K562 (cell line): ENCODE data around the gene GANAB. TPM values are rescaled to one million over a fixed set of nuclear protein-coding genes. Genes with fewer than 3 reads are reported as not detected.

Source experiments
- AFF4 ChIP-seq: sonication (generic); formaldehyde crosslinking; IDR thresholded peaks from 2 replicates; pipeline ENCODE4 v1.8.0; 2023; ENCODE audit warnings: mild to moderate bottlenecking, missing genetic modification reagents
- CREB5 ChIP-seq: fragments of 250-450 bp; sonication (Bioruptor Pico); IDR thresholded peaks from 2 replicates; pipeline ENCODE4 v1.5.0; 2020; ENCODE audit warnings: mild to moderate bottlenecking
- CTCFL ChIP-seq: IDR thresholded peaks from 2 replicates; pipeline ENCODE4 v1.6.1; 2011; ENCODE audit warnings: borderline replicate concordance, low read depth, mild to moderate bottlenecking, moderate library complexity, low read length; ENCODE audit not compliant: insufficient read depth, poor library complexity, severe bottlenecking
- ELK1 ChIP-seq: sonication (generic); formaldehyde crosslinking; IDR thresholded peaks from 2 replicates; pipeline ENCODE4 v1.8.1; 2022; ENCODE audit warnings: missing genetic modification reagents
- GATA2 ChIP-seq: sonication (generic); formaldehyde crosslinking; IDR thresholded peaks from 2 replicates; pipeline ENCODE4 v1.4.0; 2020; ENCODE audit warnings: mild to moderate bottlenecking, missing genetic modification reagents
- HDAC8 ChIP-seq: fragments of 450-650 bp; IDR thresholded peaks from 2 replicates; pipeline ENCODE4 v1.6.1; 2016; ENCODE audit warnings: mild to moderate bottlenecking, missing genetic modification characterization, moderate library complexity, missing compliant biosample characterization
- HMGN3 ChIP-seq: IDR thresholded peaks from 2 replicates; pipeline ENCODE4 v1.6.1; 2011; ENCODE audit warnings: borderline replicate concordance, low read depth, mild to moderate bottlenecking, mixed read lengths, low read length; ENCODE audit not compliant: insufficient read length; ENCODE audit errors: extremely low read depth
- MXD1 ChIP-seq: fragments of 250-450 bp; sonication (Bioruptor Pico); IDR thresholded peaks from 2 replicates; pipeline ENCODE4 v1.8.0; 2021; ENCODE audit warnings: borderline replicate concordance, mild to moderate bottlenecking, moderate library complexity; ENCODE audit not compliant: poor library complexity, severe bottlenecking
- MYC ChIP-seq, 2 experiments: fragments of 250-450 bp in 1 of 2; sonication (Bioruptor Pico) in 1 of 2; IDR thresholded peaks; 2 replicates each; pipeline versions ENCODE4 v1.5.1 to v1.6.1; 2012 to 2021; ENCODE audit warnings: low read depth in 2 of 2, borderline replicate concordance in 1 of 2, improper control_type of control experiment in 1 of 2, low read length in 1 of 2, mild to moderate bottlenecking in 1 of 2, moderate library complexity in 1 of 2
- SMARCA5 ChIP-seq: fragments of 450-650 bp; IDR thresholded peaks from 2 replicates; pipeline ENCODE4 v1.6.1; 2016
- TBL1XR1 ChIP-seq, 2 experiments: IDR thresholded peaks; 2 replicates each; pipeline ENCODE4 v1.6.1; 2012; ENCODE audit warnings: improper control_type of control experiment in 2 of 2, low read length in 2 of 2, mild to moderate bottlenecking in 1 of 2
- TCF3 ChIP-seq: sonication (generic); formaldehyde crosslinking; IDR thresholded peaks from 2 replicates; pipeline ENCODE4 v1.4.0; 2020; ENCODE audit warnings: mild to moderate bottlenecking, missing genetic modification reagents
- ZFP36 ChIP-seq: fragments of 150-350 bp; IDR thresholded peaks from 2 replicates; pipeline ENCODE4 v1.6.1; 2018; ENCODE audit warnings: low read length, low read depth; ENCODE audit not compliant: partially characterized antibody
- ZNF23 ChIP-seq: fragments of 250-450 bp; sonication (Bioruptor Pico); IDR thresholded peaks from 2 replicates; pipeline ENCODE4 v1.4.0; 2020; ENCODE audit warnings: mild to moderate bottlenecking
- ZNF512 ChIP-seq: IDR thresholded peaks from 2 replicates; pipeline ENCODE4 v1.6.1; 2016; ENCODE audit warnings: missing genetic modification characterization, missing compliant biosample characterization
- polyA plus RNA-seq, 8 experiments: library from polyadenylated mRNA; depleted of rRNA in 4 of 8; stranded (reverse) in 5 of 8; unstranded in 3 of 8; fragments of >200 nt; fragmentation: Nextera tagmentation in 2 of 8; fragmentation: Illumina TruSeq in 1 of 8; extraction: Ambion mirVana in 2 of 8; extraction: Trizol in 1 of 8; gene quantifications; 2 replicates each; pipeline versions ENCODE4 v1.2.1 to v1.2.3, GENCODE V29; 2011 to 2014; ENCODE audit warnings: inconsistent platforms in 1 of 8, missing spikeins in 1 of 8
- total RNA-seq, 7 experiments: library from RNA; depleted of rRNA in 6 of 7; stranded (reverse); fragments of >200 nt in 6 of 7; fragmentation: Illumina TruSeq in 2 of 7; extraction: Trizol in 2 of 7; gene quantifications; 2 replicates each; pipeline versions ENCODE4 v1.2.1 to v1.2.3, GENCODE V29; 2011 to 2021; ENCODE audit warnings: low replicate concordance in 1 of 7

Gene GANAB
- total and polyA plus RNA-seq, 9 of the 15 experiments (the other 6 are each of a cell fraction or from before 2014, with no cell fraction given) = 6.5 to 284 (median 161) TPM

- TF ChIP-seq MYC (IDR thresholded peaks at IDR 0.05; ENCODE audit: low read depth, low read length) = peak; percentile 85
- TF ChIP-seq MYC (CRISPR knock-in tag; IDR thresholded peaks at IDR 0.05; ENCODE audit: borderline replicate concordance, low read depth) = no peak
- no peak for TF ChIP-seq ZNF512 (tag)
- no peak for TF ChIP-seq TBL1XR1 (IDR thresholded peaks at IDR 0.05; ENCODE audit: low read length in 2 of 2)
- no peak for TF ChIP-seq GATA2 (CRISPR knock-in tag)
- no peak for TF ChIP-seq ZNF23 (CRISPR knock-in tag)
- no peak for TF ChIP-seq ZFP36
- peak; percentile 67 for TF ChIP-seq CTCFL
- TF ChIP-seq SMARCA5 = no peak
- no peak for TF ChIP-seq ELK1 (CRISPR knock-in tag)
- no peak for TF ChIP-seq AFF4 (CRISPR knock-in tag)
- TF ChIP-seq MXD1 (CRISPR knock-in tag) = no peak
- no peak for TF ChIP-seq HDAC8 (tag)
- TF ChIP-seq CREB5 (CRISPR knock-in tag) = no peak
- TF ChIP-seq TCF3 (CRISPR knock-in tag) = no peak
- no peak for TF ChIP-seq HMGN3
Observed at GRCh38 chr11:62593434-62594044, 52.9 kb downstream of the GANAB start (continued).
